GM18499 (cell line): ENCODE measurements around the gene ECEL1.
"Not testable (repeated sequence)": the region's sequence is repeated elsewhere in the genome, so short reads cannot be mapped to it uniquely, and the experiment has no call there.

Experiments used
- ATAC-seq: cut with Tn5 transposase; IDR thresholded peaks from one replicate; pipeline ENCODE4 v1.9.1; 2021; ENCODE audit warnings: moderate number of reproducible peaks; ENCODE audit not compliant: insufficient read depth, unreplicated experiment

ECEL1 gene

DNA sequence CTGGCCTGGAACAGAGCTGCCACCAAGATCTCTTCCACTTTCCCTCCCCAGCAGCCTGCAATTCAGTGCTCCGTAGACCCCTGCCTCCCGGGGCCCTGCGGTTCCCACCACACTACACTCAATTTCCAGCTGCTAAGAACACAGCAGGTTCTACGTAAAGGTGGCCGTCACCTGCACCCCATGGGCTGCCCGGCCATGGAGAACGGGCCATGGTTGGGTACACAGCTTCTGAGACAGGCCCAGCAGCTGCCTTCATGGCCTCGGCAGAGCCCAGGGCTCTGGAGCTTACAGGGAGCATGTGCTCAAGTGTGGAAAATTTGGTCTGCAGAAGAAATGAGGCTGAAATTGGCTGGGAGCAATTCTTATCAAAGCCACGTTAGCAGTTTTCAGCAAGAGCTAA lies 54.0 kb downstream of the ECEL1 start:
- not testable (repeated sequence) for ATAC-seq

DNA sequence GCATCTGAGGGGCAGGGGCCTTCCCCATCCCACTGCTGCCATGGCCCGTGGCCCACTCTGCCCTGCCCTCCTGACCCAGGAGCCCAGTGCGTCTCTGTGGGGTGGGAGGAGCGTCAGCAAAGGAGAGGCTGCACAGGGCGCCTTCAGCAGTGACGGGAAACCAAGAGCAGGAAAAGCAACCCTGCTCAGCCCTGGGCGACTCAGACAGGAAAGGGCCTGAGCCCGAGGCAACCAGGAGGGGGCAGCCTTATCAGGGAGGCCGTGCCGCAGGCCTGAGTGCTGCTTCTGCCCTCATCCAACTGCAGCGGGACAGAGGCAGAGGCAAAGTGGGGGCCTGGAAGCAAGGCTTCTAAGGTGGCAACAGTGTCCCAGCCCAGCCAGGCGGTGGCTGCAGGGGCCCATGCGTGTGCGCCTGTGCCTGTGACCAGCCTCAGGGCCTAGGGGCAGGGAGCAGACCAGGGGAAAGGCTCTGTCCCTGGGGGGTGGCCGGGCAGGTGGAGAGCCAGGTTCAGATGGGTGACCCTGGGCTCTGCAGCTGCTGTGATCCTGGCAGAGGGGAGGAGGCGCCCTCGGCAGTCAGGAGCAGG lies 54.9 kb downstream of the ECEL1 start:
- ATAC-seq, result no peak

DNA sequence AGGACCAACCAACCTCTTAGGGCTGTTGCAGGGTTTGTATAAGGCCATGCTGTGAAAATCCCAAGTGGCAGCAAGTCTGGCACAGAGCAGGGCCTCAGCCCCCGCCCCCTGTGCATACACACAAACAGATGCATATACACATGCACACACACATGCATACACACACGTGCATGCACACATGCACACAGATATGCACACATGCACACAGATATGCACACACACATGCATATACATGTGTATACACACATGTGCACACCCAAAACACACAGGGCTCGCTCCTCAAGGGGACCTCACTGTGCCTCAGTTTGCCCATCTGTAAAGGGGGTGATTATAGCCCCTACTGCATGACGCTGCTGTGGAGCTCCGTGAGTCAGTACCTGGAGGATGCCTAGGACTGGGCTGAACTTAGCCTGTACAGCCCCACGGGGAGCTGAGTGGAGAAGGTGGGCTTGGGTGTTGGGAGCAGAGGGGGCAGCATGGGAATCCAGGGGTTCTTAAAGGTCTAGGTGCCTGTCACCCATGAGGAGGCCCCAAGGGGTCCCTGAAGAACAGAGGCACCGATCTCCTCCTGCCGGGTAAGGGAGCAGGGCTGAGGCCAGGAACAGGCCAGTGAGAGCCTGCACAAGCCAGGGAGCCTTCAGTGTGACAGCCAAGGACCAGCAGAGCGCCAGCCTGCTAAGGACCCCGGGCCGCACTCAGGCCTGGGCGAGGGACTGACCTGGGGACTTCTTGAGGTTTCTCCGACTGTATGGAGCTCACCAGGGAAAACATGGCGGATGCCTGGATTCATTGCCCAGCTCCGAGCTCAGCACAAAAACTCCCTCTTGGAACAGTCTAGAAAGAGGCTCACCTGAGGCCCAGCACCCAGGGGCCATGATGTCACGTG lies 55.7 kb downstream of the ECEL1 start:
- ATAC-seq, result no peak
